MV-4-11 (cell line): ENCODE measurements around the gene CORO1C.

Experiments used
- DNase-seq: peaks from one replicate; lab custom pipeline; 2025; lab: John Stamatoyannopoulos, UW

CORO1C gene

DNA sequence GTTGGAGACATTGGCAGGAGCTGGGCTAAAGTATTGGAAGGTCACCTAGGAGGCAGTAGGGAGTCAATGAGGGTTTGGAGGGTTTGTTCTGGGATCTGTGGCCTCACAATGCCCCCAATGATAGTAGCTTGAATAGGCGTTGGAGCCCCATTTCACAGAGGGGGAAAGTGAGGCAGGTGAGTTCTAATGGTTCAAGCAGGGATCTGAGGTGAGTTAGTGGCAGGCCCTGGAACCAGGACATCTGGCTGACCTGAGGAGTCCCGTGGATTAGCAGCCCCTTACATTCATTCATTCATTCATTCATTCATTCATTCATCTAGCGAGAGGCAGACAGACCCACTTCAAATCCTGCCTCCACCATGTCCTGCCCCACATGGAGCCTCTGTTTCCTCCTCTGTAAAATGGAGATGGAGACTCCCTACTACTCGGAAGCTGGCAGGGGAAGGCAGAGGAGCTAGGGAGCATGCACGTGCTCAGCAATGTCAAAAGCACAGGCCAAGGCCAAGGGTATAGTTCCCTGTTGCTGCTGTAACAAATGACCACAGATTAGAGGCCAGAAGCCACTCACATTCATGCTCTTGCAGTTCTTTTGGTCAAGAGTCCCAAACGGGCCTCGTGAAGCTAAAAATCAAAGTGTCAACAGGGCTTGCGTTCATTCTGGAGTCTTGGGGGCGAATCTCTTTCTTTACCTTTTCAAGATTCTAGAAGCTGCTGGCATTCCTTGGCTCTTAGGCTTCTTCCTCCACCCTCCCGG, 131.2 kb downstream of the CORO1C start:
- DNase-seq: no peak

DNA sequence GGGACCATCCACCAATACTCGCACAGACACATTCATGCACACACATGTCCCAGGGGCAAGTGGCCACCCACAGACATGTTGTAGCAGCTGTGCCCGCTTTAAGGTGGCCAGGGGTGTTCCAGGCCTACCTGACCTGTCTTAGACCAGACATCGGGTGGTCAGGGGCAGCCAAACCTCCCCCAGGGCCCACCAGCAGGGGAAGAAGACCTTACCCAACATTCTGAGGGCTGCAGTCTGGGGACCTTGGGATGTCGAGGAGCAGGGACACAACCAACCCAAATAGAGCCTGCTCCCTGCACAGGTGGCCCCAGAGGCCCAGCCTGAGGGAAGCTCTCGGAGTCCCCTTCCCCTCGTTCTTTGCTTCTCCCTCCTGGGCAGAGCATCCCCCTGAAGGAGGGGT, 131.8 kb downstream of the CORO1C start:
- no peak for DNase-seq

DNA sequence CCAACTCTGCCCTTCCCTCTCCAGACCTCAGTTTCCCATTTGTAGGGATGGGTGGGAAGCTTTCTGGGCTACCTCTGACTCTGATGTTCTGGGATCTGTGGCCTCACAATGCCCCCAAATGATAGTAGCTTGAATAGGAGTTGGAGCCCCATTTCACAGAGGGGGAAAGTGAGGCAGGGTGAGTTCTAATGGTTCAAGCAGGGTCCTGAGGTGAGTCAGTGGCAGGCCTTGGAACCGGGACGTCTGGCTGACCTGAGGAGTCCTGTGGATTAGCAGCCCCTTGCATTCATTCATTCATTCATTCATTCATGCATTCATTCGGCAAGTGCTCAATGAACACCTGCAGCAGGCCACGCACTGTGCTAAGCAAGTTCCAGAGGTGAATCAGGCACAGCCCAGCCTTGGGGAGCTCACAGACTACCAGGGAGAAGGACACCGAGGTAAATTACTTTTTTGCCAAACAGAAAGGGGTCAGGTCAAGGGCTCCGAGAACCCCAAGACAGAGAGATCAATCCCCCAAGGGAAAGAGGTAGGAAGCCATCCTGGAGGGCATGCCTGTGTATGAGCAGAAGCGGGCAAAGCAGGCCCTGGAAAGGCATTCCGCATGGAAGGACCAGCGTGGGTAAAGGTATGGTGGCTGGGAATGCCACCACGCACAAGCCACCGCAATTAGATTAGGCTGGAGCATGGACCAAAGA, 132.6 kb downstream of the CORO1C start:
- DNase-seq: no peak

DNA sequence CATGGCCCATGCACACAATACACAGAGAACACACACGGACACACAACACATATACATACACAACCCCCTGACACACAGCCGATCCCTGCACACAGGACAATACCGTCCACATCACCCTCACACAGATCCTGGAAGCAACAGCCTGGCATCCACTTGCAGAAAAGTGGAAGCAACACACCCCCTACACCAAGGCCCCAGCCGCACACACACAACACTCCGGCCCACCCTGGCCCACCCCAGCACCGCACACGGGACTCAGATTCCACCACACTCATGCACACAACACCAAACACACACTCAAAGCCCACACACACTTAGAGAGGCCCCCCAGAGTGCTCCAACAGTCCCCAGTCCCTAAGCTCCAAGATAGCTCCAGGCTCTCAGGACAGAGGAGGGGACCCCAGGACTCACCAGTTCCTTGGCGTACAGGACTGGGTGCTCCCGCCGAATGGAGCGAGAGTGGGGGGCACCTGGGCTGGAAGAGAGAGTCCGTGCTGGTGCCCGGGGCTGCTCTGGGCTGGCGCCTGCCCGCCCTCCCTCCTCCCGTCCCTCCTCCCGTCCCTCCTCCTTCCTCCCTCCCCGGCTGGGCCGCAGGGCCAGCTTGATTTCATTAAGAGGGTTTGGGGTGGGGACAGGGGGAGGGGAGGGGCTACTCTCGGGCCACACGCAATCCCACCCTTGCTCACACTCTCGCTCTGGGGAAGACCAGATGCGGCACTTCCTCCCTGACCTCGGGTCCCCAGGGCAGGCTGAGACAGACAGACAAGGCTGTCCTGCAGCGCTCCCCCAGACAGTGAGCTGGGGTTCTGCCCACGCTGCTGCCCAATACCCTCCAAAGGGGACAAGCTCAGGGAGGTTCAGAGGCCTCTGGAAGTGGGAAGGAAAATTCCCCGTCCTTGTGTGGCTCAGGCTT, 133.5 kb downstream of the CORO1C start, which contains the start of gene TMEM119:
TMEM119 (minus strand) TSS at position 526 of the 913 bp plus-strand sequence. CDS start 5,701 bp downstream, outside the sequence.
- peak; percentile 8 for DNase-seq

DNA sequence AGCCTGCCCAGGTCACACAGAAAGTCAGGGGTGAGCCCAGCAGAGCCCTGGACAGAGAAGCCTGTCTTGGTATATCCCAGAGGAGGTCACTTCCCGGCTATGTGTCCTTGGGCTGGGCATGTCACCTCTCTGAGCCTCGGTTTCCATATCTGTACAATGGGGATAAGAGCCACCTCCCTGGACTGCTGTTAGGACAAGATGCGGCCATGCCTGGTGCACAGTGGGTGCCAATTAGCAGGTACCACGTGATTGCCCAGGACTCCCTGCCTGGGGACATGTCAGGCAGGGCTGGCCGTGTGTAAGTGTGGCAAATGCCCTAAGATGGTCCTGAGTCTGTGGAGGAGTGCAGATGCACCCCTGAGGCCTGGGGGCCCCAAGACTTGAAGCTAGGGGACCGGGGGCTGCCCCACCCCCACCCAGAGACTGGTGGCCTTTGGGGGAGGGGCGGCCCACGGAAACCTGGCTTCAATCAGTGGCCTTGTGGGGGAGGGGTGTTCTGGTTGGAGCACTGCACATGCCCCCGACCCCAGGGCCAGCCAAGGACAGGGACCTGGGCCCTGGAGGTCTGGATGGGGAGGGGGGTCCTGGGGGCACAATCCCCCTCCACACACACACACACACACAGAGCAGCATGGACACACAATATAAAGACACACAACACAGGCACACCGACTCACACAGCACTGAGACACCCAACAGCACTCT, 134.3 kb downstream of the CORO1C start:
- DNase-seq: no peak

DNA sequence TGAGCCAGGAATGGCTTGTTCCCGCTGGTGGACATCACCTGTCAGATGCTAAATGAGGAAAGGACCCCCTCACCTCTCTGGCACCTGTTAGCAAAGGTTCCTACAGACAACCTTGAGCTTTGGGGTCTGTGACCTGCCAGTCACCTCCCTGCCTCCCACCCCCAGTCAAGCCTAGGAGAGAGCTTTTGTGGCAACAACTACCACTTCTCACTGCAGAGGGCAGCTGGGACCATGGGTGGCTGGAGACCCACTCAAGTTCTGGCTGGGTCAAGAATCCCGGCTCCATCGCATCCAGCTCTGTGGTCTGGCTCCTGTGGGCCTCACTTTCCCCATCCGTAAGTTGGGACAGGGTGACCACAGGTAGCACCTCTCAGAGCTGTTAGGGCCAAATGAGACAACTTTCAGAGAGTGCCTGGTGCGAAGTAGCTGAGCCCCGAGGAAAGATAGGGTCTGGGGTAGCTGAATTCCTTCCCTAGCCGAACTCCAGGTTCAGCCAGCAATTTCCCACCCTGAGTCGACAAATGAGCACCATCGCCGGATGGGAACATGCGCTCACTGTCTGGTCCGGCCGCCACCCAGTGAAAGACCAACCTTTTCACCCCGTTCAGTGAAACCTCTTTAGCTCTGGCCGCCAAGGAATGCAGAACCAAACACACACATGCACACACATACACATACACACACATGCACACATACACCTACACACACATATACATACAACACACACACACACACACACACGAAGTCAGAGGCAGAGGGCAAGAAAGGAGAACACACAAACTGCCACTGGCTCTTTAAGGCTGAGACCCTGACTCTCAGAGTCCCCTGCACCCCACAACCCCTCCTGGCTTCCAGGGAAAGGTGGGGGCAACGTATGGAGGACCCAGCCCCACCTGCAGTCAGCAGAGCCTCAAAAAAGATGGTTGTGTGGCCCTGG, 135.3 kb downstream of the CORO1C start:
- no peak for DNase-seq
